BLaER1 treated with 17β-estradiol and CSF1 and Interleukin-3, amounts not matched to agents 10 nM and 100 nM (cell line): Measurements from ENCODE around the gene TYROBP.
"Not testable (repeated sequence)": the region's sequence is repeated elsewhere in the genome, so short reads cannot be mapped to it uniquely, and the experiment has no call there.

ENCODE experiments used
- H3K27ac ChIP-seq, 11 experiments: shearing (Covaris generic); formaldehyde crosslinking; 2 replicates each; pipeline ENCODE4 v1.8.1; 2022
- H3K27me3 ChIP-seq, 11 experiments: shearing (Covaris generic); formaldehyde crosslinking; 2 replicates each; pipeline ENCODE4 v1.8.1; 2022
- H3K36me3 ChIP-seq, 11 experiments: shearing (Covaris generic); formaldehyde crosslinking; 2 replicates each; pipeline ENCODE4 v1.8.1; 2022
- H3K4me1 ChIP-seq, 10 experiments: shearing (Covaris generic); formaldehyde crosslinking; 2 replicates each; pipeline ENCODE4 v1.8.1; 2022
- H3K4me2 ChIP-seq, 11 experiments: shearing (Covaris generic); formaldehyde crosslinking; 2 replicates each; pipeline ENCODE4 v1.8.1; 2022
- H3K4me3 ChIP-seq, 10 experiments: shearing (Covaris generic); formaldehyde crosslinking; 2 replicates each; pipeline ENCODE4 v1.8.1; 2022
- H3K9ac ChIP-seq, 11 experiments: shearing (Covaris generic); formaldehyde crosslinking; 2 replicates each; pipeline ENCODE4 v1.8.1; 2022
- H3K9me3 ChIP-seq, 11 experiments: shearing (Covaris generic); formaldehyde crosslinking; replicated peaks in 1 of 11; 2 replicates each; pipeline ENCODE4 v1.8.1; 2022
- H4K20me1 ChIP-seq, 11 experiments: shearing (Covaris generic); formaldehyde crosslinking; 2 replicates each; pipeline ENCODE4 v1.8.1; 2022
- Cebpa-rat ChIP-seq, 11 experiments: shearing (Covaris generic); IDR thresholded peaks; 2 replicates each; pipeline ENCODE4 v1.8.1; 2022

The TYROBP gene

DNA sequence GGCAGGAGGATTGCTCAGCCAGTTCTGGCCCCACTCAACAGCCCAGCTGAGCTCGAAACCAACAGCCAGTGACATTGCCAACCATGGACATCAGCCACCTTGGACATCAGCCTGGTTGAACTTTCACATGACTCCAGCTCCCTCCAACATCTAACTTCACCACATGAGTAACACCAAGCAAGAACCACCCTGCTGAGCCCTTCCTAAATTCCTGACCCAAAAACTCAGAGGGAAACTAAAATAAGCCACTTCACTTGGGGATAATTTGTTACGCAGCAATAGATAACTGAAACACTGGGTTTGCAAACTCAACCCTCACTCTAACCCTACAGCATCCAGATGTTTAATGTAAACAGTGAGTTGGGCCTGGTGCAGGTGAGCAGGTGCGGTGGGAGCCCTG, 17.4 kb upstream of the TYROBP start:
- no peaks in the 10 kb centered on the region for H4K20me1 ChIP-seq
- H3K9me3 ChIP-seq, result peaks cover 0 to 18% (median 8%) of the 10 kb centered on the region in 11 experiments; a peak in 11 of 22 replicates
- H3K9ac ChIP-seq, result no peak overlapping the region
- H3K27me3 ChIP-seq, result no peaks in the 10 kb centered on the region
- H3K36me3 ChIP-seq, result no peaks in the 10 kb centered on the region; a peak in 1 of 22 replicates
- H3K4me1 ChIP-seq, result peaks cover 18 to 55% (median 25%) of the 10 kb centered on the region in 10 experiments
- TF ChIP-seq Cebpa-rat (IDR thresholded peaks at IDR 0.05), result no peak
- H3K27ac ChIP-seq, result no peak overlapping the region
- no peak overlapping the region for H3K4me2 ChIP-seq
- H3K4me3 ChIP-seq, result no peak overlapping the region

DNA sequence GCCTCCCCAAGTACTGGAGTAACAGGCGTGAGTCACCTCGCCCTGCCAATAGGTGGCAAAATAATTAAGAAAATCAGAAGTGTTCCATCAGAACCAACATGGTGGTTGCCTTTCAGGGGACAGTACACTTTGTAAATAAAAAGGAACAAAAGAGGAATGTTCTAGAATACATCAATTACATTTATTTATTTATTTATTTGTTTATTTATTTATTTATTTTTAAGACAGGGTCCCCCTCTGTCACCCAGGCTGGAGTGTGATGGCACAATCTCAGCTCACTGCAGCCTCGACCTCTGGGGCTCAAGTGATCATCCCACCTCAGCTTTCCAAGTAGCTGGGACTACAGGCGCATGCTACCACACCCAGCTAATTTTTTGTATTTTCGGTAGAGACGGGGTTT, 12.9 kb upstream of the TYROBP start:
- Histone ChIP-seq H3K36me3 (no peaks in the 10 kb centered on the region; a peak in 1 of 22 replicates), H3K9ac (no peak overlapping the region), H3K4me2 (no peak overlapping the region), H3K4me1 (peaks cover 0 to 32% (median 0%) of the 10 kb centered on the region in 10 experiments; a peak in 7 of 20 replicates), H3K4me3 (no peak overlapping the region), H4K20me1 (no peaks in the 10 kb centered on the region), H3K27ac (no peak overlapping the region), H3K9me3 (peaks cover 0 to 13% (median 8%) of the 10 kb centered on the region in 11 experiments; a peak in 11 of 22 replicates), H3K27me3 (no peaks in the 10 kb centered on the region)
- no peak for TF ChIP-seq Cebpa-rat (IDR thresholded peaks at IDR 0.05)

DNA sequence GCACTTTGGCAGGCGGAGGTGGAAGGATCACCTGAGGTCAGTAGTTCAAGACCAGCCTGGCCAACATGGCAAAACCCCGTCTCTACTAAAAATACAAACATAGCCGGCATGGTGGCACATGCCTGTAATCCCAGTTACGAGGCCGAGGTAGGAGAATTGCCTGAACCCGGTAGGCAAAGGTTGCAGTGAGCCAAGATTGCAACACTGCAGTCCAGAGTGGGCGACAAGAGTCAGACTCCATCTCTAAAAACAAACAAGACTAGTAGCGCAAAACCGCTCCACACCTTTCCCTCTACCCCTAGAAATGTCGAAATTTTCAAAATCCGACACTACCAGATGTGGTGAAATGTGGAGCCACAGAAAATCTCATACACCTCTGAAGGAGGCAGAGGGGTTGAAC, 11.2 kb upstream of the TYROBP start:
- H3K27ac ChIP-seq, result no peak overlapping the region
- no peak overlapping the region for H3K4me3 ChIP-seq
- TF ChIP-seq Cebpa-rat (IDR thresholded peaks at IDR 0.05), result no peak
- H3K9me3 ChIP-seq, result no peaks in the 10 kb centered on the region
- H3K27me3 ChIP-seq, result no peaks in the 10 kb centered on the region
- no peaks in the 10 kb centered on the region for H3K36me3 ChIP-seq
- H3K4me1 ChIP-seq, result peaks cover 0 to 49% (median 8%) of the 10 kb centered on the region in 10 experiments; a peak in 11 of 20 replicates
- H4K20me1 ChIP-seq, result no peaks in the 10 kb centered on the region
- no peak overlapping the region for H3K4me2 ChIP-seq
- no peak overlapping the region for H3K9ac ChIP-seq

DNA sequence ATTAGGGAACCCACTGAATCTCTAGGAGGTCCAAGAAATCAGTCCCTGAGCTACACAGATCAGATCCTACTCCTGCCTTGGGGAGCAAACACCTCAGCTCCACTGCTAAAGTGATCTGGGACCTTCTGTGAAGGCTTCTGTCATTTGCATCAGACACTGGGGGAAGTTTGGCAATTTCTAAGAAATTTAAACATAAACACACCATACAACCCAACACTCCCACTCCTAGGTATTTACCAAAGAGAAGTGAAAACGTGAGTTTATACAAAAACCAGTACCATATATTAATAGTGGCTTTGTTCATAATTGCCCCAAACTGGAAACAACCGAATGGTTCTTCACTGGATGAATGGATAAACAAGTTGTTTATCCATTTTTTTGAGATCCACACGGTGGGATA, 7.3 kb upstream of the TYROBP start:
- H3K4me2 ChIP-seq, result peak overlapping the region in 5 of 11 experiments; percentile 60 to 100 (median 96); a peak in 9 of 22 replicates
- peak overlapping the region in 3 of 11 experiments; percentile 20 to 98 (median 81); a peak in 6 of 22 replicates for H3K27ac ChIP-seq
- no peaks in the 10 kb centered on the region for H4K20me1 ChIP-seq
- no peak overlapping the region for H3K9ac ChIP-seq
- H3K4me3 ChIP-seq, result no peak overlapping the region
- peaks cover 15 to 74% (median 44%) of the 10 kb centered on the region in 10 experiments for H3K4me1 ChIP-seq
- no peak for TF ChIP-seq Cebpa-rat (IDR thresholded peaks at IDR 0.05)
- H3K9me3 ChIP-seq, result no peaks in the 10 kb centered on the region
- no peaks in the 10 kb centered on the region for H3K27me3 ChIP-seq
- no peaks in the 10 kb centered on the region for H3K36me3 ChIP-seq

DNA sequence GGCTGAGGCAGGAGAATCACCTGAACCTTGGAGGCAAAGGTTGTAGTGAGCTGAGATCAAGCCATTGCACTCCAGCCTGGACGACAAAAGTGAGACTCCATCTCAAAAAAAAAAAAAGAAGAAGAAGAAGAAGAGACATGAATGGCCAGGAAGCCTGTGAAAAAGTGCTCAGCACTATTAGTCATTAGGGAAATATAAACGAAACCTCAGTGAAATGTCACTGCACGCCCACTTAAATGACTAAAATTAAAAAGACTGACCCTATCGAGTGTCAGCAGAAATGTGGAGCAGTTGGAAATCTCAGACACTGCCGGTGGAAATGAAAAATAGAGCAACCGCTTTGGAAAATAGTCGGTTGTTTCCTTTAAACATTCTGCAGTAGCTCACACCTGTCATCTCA, 5.5 kb upstream of the TYROBP start:
- no peak for TF ChIP-seq Cebpa-rat (IDR thresholded peaks at IDR 0.05)
- Histone ChIP-seq H3K9ac (peak overlapping the region in 4 of 11 experiments; percentile 34 to 73 (median 66); a peak in 7 of 22 replicates), H3K9me3 (no peaks in the 10 kb centered on the region), H3K4me2 (peak overlapping the region in 8 of 11 experiments; percentile 1 to 100 (median 74); a peak in 14 of 22 replicates), H3K4me1 (peaks cover 34 to 90% (median 62%) of the 10 kb centered on the region in 10 experiments), H3K4me3 (peak overlapping the region in 1 of 10 experiments; percentile 2; a peak in 1 of 20 replicates), H3K36me3 (no peaks in the 10 kb centered on the region), H4K20me1 (no peaks in the 10 kb centered on the region), H3K27me3 (no peaks in the 10 kb centered on the region), H3K27ac (peak overlapping the region in 5 of 11 experiments; percentile 19 to 99 (median 97); a peak in 8 of 22 replicates)

DNA sequence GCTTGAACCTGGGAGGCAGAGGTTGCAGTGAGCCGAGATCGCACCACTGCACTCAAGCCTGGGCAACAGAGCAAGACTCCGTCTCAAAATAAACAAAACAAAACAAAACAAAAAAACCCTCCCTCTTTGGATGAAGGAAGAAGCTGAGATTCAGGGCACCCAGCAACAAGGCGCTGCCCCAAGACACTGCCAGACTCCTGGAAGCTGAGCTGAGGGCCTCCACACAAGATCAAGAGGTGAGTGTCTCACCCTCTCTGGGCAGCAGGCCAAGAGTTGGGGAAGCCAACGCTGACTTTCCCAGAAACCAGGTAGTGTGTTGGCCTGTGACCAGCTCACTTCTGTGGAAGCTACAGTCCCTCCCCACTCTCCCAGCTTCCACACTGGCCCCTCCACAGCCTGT, 3.7 kb upstream of the TYROBP start:
- H3K27me3 ChIP-seq, result no peaks in the 10 kb centered on the region
- peak overlapping the region in 10 of 11 experiments; percentile 1 to 99 (median 98); a peak in 17 of 22 replicates for H3K27ac ChIP-seq
- H3K4me1 ChIP-seq, result peaks cover 52 to 99% (median 80%) of the 10 kb centered on the region in 10 experiments
- peak overlapping the region in 5 of 11 experiments; percentile 9 to 64 (median 28); a peak in 6 of 22 replicates for H3K9ac ChIP-seq
- peaks cover 0 to 10% (median 0%) of the 10 kb centered on the region in 11 experiments; a peak in 4 of 22 replicates for H3K36me3 ChIP-seq
- no peaks in the 10 kb centered on the region for H4K20me1 ChIP-seq
- no peak for TF ChIP-seq Cebpa-rat (IDR thresholded peaks at IDR 0.05)
- H3K9me3 ChIP-seq, result no peaks in the 10 kb centered on the region
- no peak overlapping the region for H3K4me3 ChIP-seq
- H3K4me2 ChIP-seq, result peak overlapping the region; percentile 4 to 100 (median 97); a peak in 19 of 22 replicates

DNA sequence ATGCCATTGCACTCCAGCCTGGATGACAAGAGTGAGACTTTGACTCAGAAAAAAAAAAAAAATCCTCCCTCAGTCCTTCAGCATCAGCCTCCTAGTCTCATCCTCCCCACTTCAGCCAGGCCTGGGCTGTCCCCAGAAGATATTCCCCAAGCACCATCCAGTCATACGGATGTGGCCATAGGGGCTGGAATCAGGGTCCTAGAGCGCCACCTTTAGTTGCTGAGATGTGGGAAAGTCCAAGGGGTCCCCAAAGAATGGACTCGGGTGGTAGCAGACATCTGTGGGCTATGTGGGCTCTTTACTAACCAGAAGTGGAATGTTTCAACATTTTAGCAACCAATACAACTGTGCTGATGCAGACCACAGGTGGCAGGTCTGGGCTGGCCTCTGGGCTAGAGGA, 3.1 kb upstream of the TYROBP start:
- Histone ChIP-seq H3K9ac (peak overlapping the region in 5 of 11 experiments; percentile 9 to 64 (median 28); a peak in 4 of 22 replicates), H3K36me3 (peaks cover 0 to 16% (median 0%) of the 10 kb centered on the region in 11 experiments; a peak in 5 of 22 replicates), H3K27me3 (no peaks in the 10 kb centered on the region), H3K4me2 (peak overlapping the region; percentile 10 to 100 (median 97); a peak in 18 of 22 replicates), H4K20me1 (no peaks in the 10 kb centered on the region), H3K9me3 (no peaks in the 10 kb centered on the region), H3K4me3 (no peak overlapping the region), H3K27ac (peak overlapping the region; percentile 10 to 99 (median 97); a peak in 20 of 22 replicates), H3K4me1 (peaks cover 56 to 99% (median 84%) of the 10 kb centered on the region in 10 experiments)
- no peak for TF ChIP-seq Cebpa-rat (IDR thresholded peaks at IDR 0.05)

DNA sequence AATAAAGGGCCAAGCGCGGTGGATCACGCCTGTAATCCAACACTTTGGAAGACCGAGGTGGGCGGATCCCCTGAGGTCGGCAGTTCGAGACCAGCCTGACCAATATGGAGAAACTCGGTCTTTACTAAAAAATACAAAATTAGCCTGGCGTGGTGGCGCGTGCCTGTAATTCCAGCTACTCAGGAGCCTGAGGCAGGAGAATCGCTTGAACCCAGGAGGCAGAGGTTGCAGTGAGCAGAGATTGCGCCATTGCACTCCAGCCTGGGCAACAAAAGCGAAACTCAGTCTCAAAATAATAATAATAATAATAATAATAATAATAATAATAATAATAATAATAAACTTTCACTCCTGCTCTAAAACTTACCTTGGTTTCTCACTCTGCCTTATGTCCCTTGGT, 2.3 kb upstream of the TYROBP start:
- Histone ChIP-seq H3K9ac (peak overlapping the region; percentile 72 to 90 (median 86); a peak in 18 of 22 replicates), H3K36me3 (peaks cover 0 to 24% (median 0%) of the 10 kb centered on the region in 11 experiments; a peak in 5 of 22 replicates), H3K4me2 (peak overlapping the region; percentile 87 to 100 (median 97)), H3K27ac (peak overlapping the region; percentile 85 to 99 (median 97); a peak in 21 of 22 replicates), H3K4me1 (peaks cover 58 to 99% (median 88%) of the 10 kb centered on the region in 10 experiments)
- not testable (repeated sequence) for H3K27me3 ChIP-seq, H4K20me1 ChIP-seq, H3K4me3 ChIP-seq, H3K9me3 ChIP-seq

DNA sequence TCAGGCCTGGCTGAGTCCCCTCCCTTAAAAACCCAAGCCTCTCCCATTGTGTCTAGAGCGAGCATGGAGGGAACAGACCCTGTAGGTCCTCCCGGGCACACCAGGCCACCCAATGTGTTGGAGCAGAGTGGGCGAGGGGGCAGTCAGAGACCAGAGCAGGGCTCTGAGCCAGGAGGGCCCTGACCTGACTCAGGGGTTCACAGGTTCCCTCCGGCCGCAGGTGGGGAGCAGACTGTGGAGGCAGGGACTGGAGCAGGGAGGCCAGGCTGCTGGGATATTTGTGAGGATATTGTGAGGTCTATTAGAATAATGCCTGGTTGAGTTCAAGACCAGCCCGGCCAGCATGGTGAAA, 1.6 kb upstream of the TYROBP start:
- Histone ChIP-seq H3K9me3 (no peaks in the 10 kb centered on the region), H3K27ac (peak overlapping the region; percentile 85 to 99 (median 97)), H3K36me3 (peaks cover 0 to 29% (median 0%) of the 10 kb centered on the region in 11 experiments; a peak in 5 of 22 replicates), H3K4me3 (peak overlapping the region in 7 of 10 experiments; percentile 29 to 58 (median 43); a peak in 11 of 20 replicates), H3K4me2 (peak overlapping the region; percentile 87 to 100 (median 97)), H3K27me3 (no peaks in the 10 kb centered on the region), H3K9ac (peak overlapping the region; percentile 72 to 90 (median 86)), H3K4me1 (peaks cover 65 to 99% (median 91%) of the 10 kb centered on the region in 10 experiments), H4K20me1 (no peaks in the 10 kb centered on the region)
- no peak for TF ChIP-seq Cebpa-rat (IDR thresholded peaks at IDR 0.05)
